Endothelial cell of umbilical vein (primary cell): ENCODE results near the gene VSX2. TPM values are rescaled to one million over a fixed set of nuclear protein-coding genes. Genes with fewer than 3 reads are reported as not detected.

Experiments used
- BruUV-seq: library from RNA; stranded (reverse); fragments of 400-500 nt; replicated peaks from 2 replicates; lab custom pipeline; 2021; lab: Mats Ljungman, UMichigan
- CTCF ChIA-PET: fragments of 300-600, 350-600 bp; sonication (Branson Sonifier 250); formaldehyde crosslinking; loops from one replicate; lab custom pipeline; 2021; ENCODE audit warnings: antibody characterized with exemption, inconsistent platforms; lab: Charles Lee
- POLR2A ChIA-PET: fragments of 300-600, 350-600 bp; sonication (Branson Sonifier 250); formaldehyde crosslinking; loops from one replicate; lab custom pipeline; 2021; ENCODE audit warnings: antibody characterized with exemption, inconsistent platforms; lab: Charles Lee
- DNase-seq: peaks from one replicate; pipeline ENCODE4 v3.0.0-alpha.2; 2011; ENCODE audit warnings: low read depth, low spot score
- FAIRE-seq: peaks from 2 replicates; lab custom pipeline; 2011; peaks lifted over from hg19 to GRCh38; lab: Jason Lieb, UNC
- H2AFZ ChIP-seq: 2 replicates; pipeline ENCODE4 v1.6.0; 2012; ENCODE audit warnings: low read depth, low read length, control low read depth, inconsistent platforms
- H3K27ac ChIP-seq: 2 replicates; pipeline ENCODE4 v1.5.1; 2011; ENCODE audit warnings: low read depth, mild to moderate bottlenecking, control low read depth, low read length, moderate library complexity; ENCODE audit not compliant: insufficient read depth
- H3K27me3 ChIP-seq, 2 experiments: 2 replicates each; pipeline versions ENCODE4 v1.6.0 to v1.6.1; 2011; ENCODE audit warnings: low read length in 2 of 2, mixed read lengths in 1 of 2; ENCODE audit not compliant: control insufficient read depth in 2 of 2, insufficient read depth in 2 of 2
- H3K36me3 ChIP-seq, 2 experiments: 2 replicates in 1 of 2; 3 replicates in 1 of 2; pipeline ENCODE4 v1.5.1; 2011; ENCODE audit warnings: low read length in 2 of 2, mild to moderate bottlenecking in 1 of 2, moderate library complexity in 1 of 2; ENCODE audit not compliant: control insufficient read depth in 2 of 2, insufficient read depth in 2 of 2; ENCODE audit errors: extremely low read depth in 1 of 2
- H3K4me1 ChIP-seq: 3 replicates; pipeline ENCODE4 v1.5.1; 2011; ENCODE audit warnings: mild to moderate bottlenecking, low read length; ENCODE audit not compliant: control insufficient read depth, insufficient read depth; ENCODE audit errors: extremely low read depth
- H3K4me2 ChIP-seq: 2 replicates; pipeline ENCODE4 v1.6.1; 2011; ENCODE audit warnings: low read length, control low read depth, mixed read lengths; ENCODE audit not compliant: insufficient read depth
- H3K4me3 ChIP-seq, 3 experiments: fragments of 200-600 bp in 1 of 3; sonication (generic), shearing (Covaris generic) in 1 of 3; replicated peaks in 1 of 3; 2 replicates each; pipeline ENCODE4 v1.5.1; 2011 to 2016; ENCODE audit warnings: control low read depth in 3 of 3, low read length in 3 of 3, mild to moderate bottlenecking in 2 of 3, inconsistent platforms in 1 of 3, low read depth in 1 of 3, moderate library complexity in 1 of 3; ENCODE audit not compliant: insufficient read depth in 1 of 3
- H3K79me2 ChIP-seq: 2 replicates; pipeline ENCODE4 v1.6.0; 2012; ENCODE audit warnings: low read length, inconsistent platforms; ENCODE audit not compliant: control insufficient read depth, insufficient read depth
- H3K9ac ChIP-seq: replicated peaks from 2 replicates; pipeline ENCODE3; 2011; ENCODE audit warnings: low read length, control low read depth; ENCODE audit not compliant: insufficient read depth; ENCODE audit errors: extremely low read depth
- H3K9me1 ChIP-seq: replicated peaks from 3 replicates; pipeline ENCODE4 v1.6.0; 2011; ENCODE audit warnings: mild to moderate bottlenecking, low read length; ENCODE audit not compliant: control insufficient read depth, insufficient read depth; ENCODE audit errors: extremely low read depth
- H3K9me3 ChIP-seq: replicated peaks from 2 replicates; pipeline ENCODE4 v1.5.1; 2012; ENCODE audit warnings: low read length, inconsistent platforms; ENCODE audit not compliant: control insufficient read depth, insufficient read depth
- H4K20me1 ChIP-seq: replicated peaks from 2 replicates; pipeline ENCODE3; 2011; ENCODE audit warnings: mild to moderate bottlenecking, low read length; ENCODE audit not compliant: control insufficient read depth, insufficient read depth; ENCODE audit errors: extremely low read depth
- CTCF ChIP-seq, 2 donors: IDR thresholded peaks; 1 replicate in 1 of 2; 2 replicates in 1 of 2; pipeline ENCODE4 v1.5.1; 2011; ENCODE audit warnings: low read length in 2 of 2, mild to moderate bottlenecking in 2 of 2, moderate library complexity in 2 of 2, control low read depth in 1 of 2, inconsistent platforms in 1 of 2, low read depth in 1 of 2; ENCODE audit not compliant: insufficient read depth in 1 of 2; ENCODE audit errors: extremely low read depth in 1 of 2
- EZH2 ChIP-seq: IDR thresholded peaks from 2 replicates; pipeline ENCODE4 v1.6.1; 2012; ENCODE audit warnings: borderline replicate concordance, low read depth, mild to moderate bottlenecking, moderate library complexity, low read length, inconsistent platforms; ENCODE audit not compliant: severe bottlenecking
- FOS ChIP-seq: IDR thresholded peaks from 2 replicates; pipeline ENCODE4 v1.6.1; 2011; ENCODE audit warnings: mild to moderate bottlenecking, low read length, moderate library complexity, borderline replicate concordance; ENCODE audit not compliant: insufficient read depth
- GATA2 ChIP-seq: IDR thresholded peaks from 2 replicates; pipeline ENCODE4 v1.7.0; 2011; ENCODE audit warnings: low read depth, mild to moderate bottlenecking, moderate library complexity, mixed read lengths, low read length; ENCODE audit not compliant: insufficient read length, insufficient read depth
- JUN ChIP-seq: IDR thresholded peaks from 2 replicates; pipeline ENCODE4 v1.6.1; 2011; ENCODE audit warnings: borderline replicate concordance, low read depth; ENCODE audit not compliant: insufficient read length, insufficient read depth
- MAX ChIP-seq: IDR thresholded peaks from 2 replicates; pipeline ENCODE4 v1.6.1; 2011; ENCODE audit not compliant: insufficient read depth, insufficient read length
- MYC ChIP-seq: IDR thresholded peaks from one replicate; pipeline ENCODE4 v1.6.1; 2011; ENCODE audit warnings: mild to moderate bottlenecking, low read depth, low read length
- POLR2A ChIP-seq: IDR thresholded peaks from 2 replicates; pipeline ENCODE4 v1.6.1; 2012; ENCODE audit warnings: low read depth, mild to moderate bottlenecking, control low read depth, low read length
- POLR2AphosphoS5 ChIP-seq: IDR thresholded peaks from 2 replicates; pipeline ENCODE4 v1.6.1; 2012; ENCODE audit warnings: low read depth, mild to moderate bottlenecking, control low read depth, low read length, moderate library complexity; ENCODE audit not compliant: insufficient read depth
- dilution Hi-C: fragments of 300-500 bp; cut with MboI; formaldehyde crosslinking; loops from one replicate; pipeline ENCODE4 v1.15.0; 2019; ENCODE audit warnings: low sequenced_read_pairs; ENCODE audit not compliant: extremely low pct_ligation_motif_present
- intact Hi-C: fragments of 100-400 bp; cut with micrococcal nuclease; formaldehyde crosslinking; loops from one replicate; pipeline ENCODE4 v1.10.0; 2022
- polyA plus RNA-seq, 4 experiments: library from polyadenylated mRNA; depleted of rRNA in 3 of 4; stranded (reverse) in 3 of 4; unstranded in 1 of 4; fragments of >200 nt; gene quantifications; 2 replicates each; pipeline versions ENCODE4 v1.2.1 to v1.2.3, GENCODE V29; 2011 to 2012; ENCODE audit warnings: missing spikeins in 1 of 4
- total RNA-seq: library from RNA; stranded (reverse); gene quantifications from 2 replicates; pipeline ENCODE4 v1.2.3, GENCODE V29; 2021

VSX2 gene
- total and polyA plus RNA-seq, 2 donors (not counting 3 experiments of a cell fraction or from before 2014, with no cell fraction given) = not detected

GRCh38 chr14:74219277-74220205, 19.7 kb upstream of the VSX2 start:
- H2AFZ ChIP-seq = no peak overlapping the region

More at GRCh38 chr14:74219277-74220205, 19.7 kb upstream of the VSX2 start:
- Histone ChIP-seq H3K9me1 (no peaks in the 10 kb centered on the region), H3K4me3 (no peak overlapping the region), H3K4me2 (no peak overlapping the region), H3K79me2 (no peaks in the 10 kb centered on the region), H3K9ac (no peak overlapping the region), H3K9me3 (no peaks in the 10 kb centered on the region), H3K4me1 (no peaks in the 10 kb centered on the region), H3K27me3 (peaks cover 10 to 11% of the 10 kb centered on the region in 2 experiments), H3K27ac (no peak overlapping the region), H4K20me1 (no peaks in the 10 kb centered on the region), H3K36me3 (no peaks in the 10 kb centered on the region)
- POLR2A ChIA-PET = no interaction called here
- dilution Hi-C loops (no loop called here), intact Hi-C loops (no loop called here)
- CTCF ChIA-PET = interaction anchor here (1.1 to 2.1 kb wide), 10 partner anchors 10 to 109 kb away, joined by 3 to 21 read pairs (median 3); no protein-coding TSS in a partner anchor
- no TSS peak for BruUV-seq
- TF ChIP-seq MAX (no peak), FOS (no peak), POLR2AphosphoS5 (no peak), GATA2 (no peak), JUN (no peak), POLR2A (no peak), CTCF (IDR thresholded peaks at IDR 0.05; ENCODE audit: extremely low read depth in 1 of 2, insufficient read depth in 1 of 2, low read depth in 1 of 2, low read length in 2 of 2) (no peak), EZH2 (no peak), MYC (no peak)
- DNase-seq (no peak), FAIRE-seq (no peak)
